HEK293T (cell line): Measurements from ENCODE around the gene CASZ1.

Source experiments
- ARNT ChIP-seq: fragments of 450-650 bp; IDR thresholded peaks from 2 replicates; pipeline ENCODE4 v1.6.1; 2017; ENCODE audit warnings: mild to moderate bottlenecking
- BHLHE40 ChIP-seq: fragments of 450-650 bp; IDR thresholded peaks from 2 replicates; pipeline ENCODE4 v1.6.1; 2016; ENCODE audit warnings: mild to moderate bottlenecking, moderate library complexity, borderline replicate concordance
- CTBP1 ChIP-seq: fragments of 450-650 bp; IDR thresholded peaks from 2 replicates; pipeline ENCODE4 v1.6.1; 2016; ENCODE audit warnings: borderline replicate concordance
- FOXK2 ChIP-seq: fragments of 450-650 bp; IDR thresholded peaks from 2 replicates; pipeline ENCODE4 v1.6.1; 2016; ENCODE audit warnings: mild to moderate bottlenecking
- FOXM1 ChIP-seq: fragments of 450-650 bp; IDR thresholded peaks from 2 replicates; pipeline ENCODE4 v1.6.1; 2017; ENCODE audit warnings: mild to moderate bottlenecking, borderline replicate concordance
- HDGF ChIP-seq: fragments of 450-650 bp; IDR thresholded peaks from 2 replicates; pipeline ENCODE4 v1.6.1; 2017; ENCODE audit warnings: antibody characterized with exemption, borderline replicate concordance
- SP1 ChIP-seq: fragments of 450-650 bp; IDR thresholded peaks from 2 replicates; pipeline ENCODE4 v1.6.1; 2017
- TF ChIP-seq, protein P1 (sequence below): fragments of 450-650 bp; IDR thresholded peaks from 2 replicates; pipeline ENCODE4 v1.6.1; 2016

DNA sequence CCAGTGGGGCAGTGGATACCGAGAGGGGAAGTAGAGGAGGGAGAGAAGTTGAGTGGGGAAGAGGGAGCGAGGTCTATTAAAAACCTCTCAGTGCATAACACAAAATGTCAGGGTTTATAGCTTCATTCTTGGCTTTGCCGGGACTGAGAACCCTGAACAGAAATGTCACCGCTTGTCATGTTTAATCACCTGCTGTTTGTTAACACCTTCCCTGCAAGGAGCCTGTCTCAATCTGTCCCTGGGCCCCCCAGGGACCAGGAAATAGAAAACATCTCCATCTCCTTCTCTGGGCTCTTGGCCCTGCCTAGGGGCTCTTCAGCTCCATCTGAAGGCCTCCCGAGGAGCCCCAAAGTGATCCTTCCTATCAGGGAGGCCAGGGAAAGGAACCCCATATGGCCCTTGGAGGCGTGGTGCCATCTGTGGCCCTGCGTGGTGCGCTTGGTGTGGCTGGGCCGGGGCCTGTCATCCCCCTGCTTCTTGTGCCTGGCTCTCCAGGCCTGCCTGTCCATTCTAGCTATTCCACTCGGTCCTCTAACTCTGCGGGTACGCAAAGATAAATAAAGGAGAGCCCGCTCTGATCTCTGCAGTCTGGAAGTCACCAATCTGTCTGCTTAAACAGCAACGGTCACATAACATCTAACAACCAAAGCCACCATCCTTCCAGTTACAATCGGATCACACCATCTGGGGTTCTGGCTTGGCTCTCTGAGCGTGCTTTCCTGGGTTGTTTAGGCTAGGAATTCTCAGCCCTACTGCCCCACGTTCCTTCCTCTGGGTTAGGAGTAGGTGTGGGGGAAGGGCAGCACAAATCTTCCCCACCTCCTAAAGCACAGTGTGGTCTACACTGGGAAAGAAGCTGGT, 113.8 kb downstream of the CASZ1 start:
- no peak for TF ChIP-seq BHLHE40
- no peak for TF ChIP-seq HDGF
- no peak for TF ChIP-seq FOXK2
- TF ChIP-seq, protein P1, sequence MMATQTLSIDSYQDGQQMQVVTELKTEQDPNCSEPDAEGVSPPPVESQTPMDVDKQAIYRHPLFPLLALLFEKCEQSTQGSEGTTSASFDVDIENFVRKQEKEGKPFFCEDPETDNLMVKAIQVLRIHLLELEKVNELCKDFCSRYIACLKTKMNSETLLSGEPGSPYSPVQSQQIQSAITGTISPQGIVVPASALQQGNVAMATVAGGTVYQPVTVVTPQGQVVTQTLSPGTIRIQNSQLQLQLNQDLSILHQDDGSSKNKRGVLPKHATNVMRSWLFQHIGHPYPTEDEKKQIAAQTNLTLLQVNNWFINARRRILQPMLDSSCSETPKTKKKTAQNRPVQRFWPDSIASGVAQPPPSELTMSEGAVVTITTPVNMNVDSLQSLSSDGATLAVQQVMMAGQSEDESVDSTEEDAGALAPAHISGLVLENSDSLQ: no peak
- TF ChIP-seq SP1: no peak
- TF ChIP-seq ARNT: no peak
- TF ChIP-seq FOXM1: no peak
- TF ChIP-seq CTBP1: no peak
